ENCODE measurements around the gene CHEK2. TPM values are rescaled to one million over a fixed set of nuclear protein-coding genes. Genes with fewer than 3 reads are reported as not detected.
"Not testable (repeated sequence)": the region's sequence is repeated elsewhere in the genome, so short reads cannot be mapped to it uniquely, and the experiment has no call there.

Gene CHEK2
- total and polyA plus RNA-seq, 9 donors: 4.1 to 18.2 (median 10.2) TPM

GRCh38 chr22:28761449-28761755 is 19.8 kb upstream of the CHEK2 start:
- Histone ChIP-seq H3K9me3 (no peaks in the 10 kb centered on the region), H3K4me3 (no peak overlapping the region), H3K4me1 (ENCODE audit: insufficient read depth) (no peaks in the 10 kb centered on the region), H3K27me3 (no peaks in the 10 kb centered on the region), H3K27ac (no peak overlapping the region), H3K36me3 (no peaks in the 10 kb centered on the region)
- DNase-seq: no peak
- 95% methylated on average over 10 of the region's 10 CpGs for WGBS, 3 donors
- TF ChIP-seq CTCF (IDR thresholded peaks at IDR 0.05) (no peak), POLR2A (IDR thresholded peaks at IDR 0.05) (no peak), EP300 (IDR thresholded peaks at IDR 0.05) (no peak)
- intact Hi-C loops (cut with DNase I): no loop called here

- Histone ChIP-seq H3K27me3 (no peaks in the 10 kb centered on the region), H3K4me3 (no peak overlapping the region), H3K27ac (no peak overlapping the region), H3K4me1 (ENCODE audit: insufficient read depth) (no peaks in the 10 kb centered on the region), H3K36me3 (no peaks in the 10 kb centered on the region), H3K9me3 (no peaks in the 10 kb centered on the region)
- TF ChIP-seq CTCF (IDR thresholded peaks at IDR 0.05) (no peak), POLR2A (IDR thresholded peaks at IDR 0.05) (no peak), EP300 (IDR thresholded peaks at IDR 0.05) (no peak)
- WGBS, 3 donors: 29 to 43% (median 40%) methylated on average over 3 of the region's 3 CpGs
- no peak for DNase-seq
- intact Hi-C loops (cut with DNase I): no loop called here
Measured at GRCh38 chr22:28759861-28760560, 18.4 kb upstream of the CHEK2 start.

GRCh38 chr22:28754512-28754911 is 12.9 kb upstream of the CHEK2 start:
- H3K36me3 ChIP-seq; DNase-seq; H3K4me3 ChIP-seq; intact Hi-C loops (cut with DNase I); H3K27ac ChIP-seq; H3K27me3 ChIP-seq; H3K9me3 ChIP-seq; H3K4me1 ChIP-seq (ENCODE audit: insufficient read depth): not testable (repeated sequence)
- 94 to 97% (median 95%) methylated on average over 3 of the region's 3 CpGs for WGBS, 3 donors

- Histone ChIP-seq H3K4me1 (ENCODE audit: insufficient read depth) (no peaks in the 10 kb centered on the region), H3K4me3 (no peak overlapping the region), H3K9me3 (no peaks in the 10 kb centered on the region), H3K27ac (no peak overlapping the region), H3K36me3 (no peaks in the 10 kb centered on the region), H3K27me3 (no peaks in the 10 kb centered on the region)
- DNase-seq: no peak
- intact Hi-C loops (cut with DNase I): no loop called here
- 33 to 45% (median 36%) methylated on average over 6 of the region's 6 CpGs for WGBS, 3 donors
- no peak for TF ChIP-seq CTCF (IDR thresholded peaks at IDR 0.05)
- TF ChIP-seq EP300 (IDR thresholded peaks at IDR 0.05): no peak
- TF ChIP-seq POLR2A (IDR thresholded peaks at IDR 0.05): no peak
Measured at GRCh38 chr22:28750471-28750881, 8.9 kb upstream of the CHEK2 start.

GRCh38 chr22:28743852-28744251 is 2.2 kb upstream of the CHEK2 start:
- TF ChIP-seq EP300 (IDR thresholded peaks at IDR 0.05) (no peak), POLR2A (IDR thresholded peaks at IDR 0.05) (no peak), CTCF (IDR thresholded peaks at IDR 0.05) (no peak)
- intact Hi-C loops (cut with DNase I): no loop called here
- no peaks in the 10 kb centered on the region for H3K27me3 ChIP-seq
- 93 to 96% (median 94%) methylated on average over 3 of the region's 3 CpGs for WGBS, 3 donors
- no peak overlapping the region for H3K4me3 ChIP-seq
- no peaks in the 10 kb centered on the region for H3K4me1 ChIP-seq (ENCODE audit: insufficient read depth)
- no peak overlapping the region for H3K27ac ChIP-seq
- no peaks in the 10 kb centered on the region for H3K9me3 ChIP-seq
- no peak for DNase-seq
- H3K36me3 ChIP-seq: no peaks in the 10 kb centered on the region

All from ovary (tissue), 9 donors.